Natural killer cell (primary cell): ENCODE data around the gene MBP. TPM values are rescaled to one million over a fixed set of nuclear protein-coding genes. Genes with fewer than 3 reads are reported as not detected.

ENCODE experiments used
- ATAC-seq, 3 donors: fragments of 150-1000 bp in 2 of 3; fragments of 200-7000 bp in 1 of 3; cut with Tn5 transposase; 1 replicate in 1 of 3; 2 replicates in 2 of 3; pipeline ENCODE4 v1.10.0; 2021; ENCODE audit warnings: mild to moderate bottlenecking in 2 of 3, moderate library complexity in 2 of 3
- DNase-seq, 2 donors: peaks; one replicate each; pipeline versions ENCODE4 v3.0.0 to v3.0.0-alpha.2; 2013 to 2021; ENCODE audit warnings: mixed read lengths in 1 of 2
- H3K27ac ChIP-seq: one replicate; pipeline ENCODE4 v1.5.1; 2013; ENCODE audit warnings: mild to moderate bottlenecking, low read length
- H3K27me3 ChIP-seq: one replicate; pipeline ENCODE4 v1.6.1; 2013; ENCODE audit warnings: low read length; ENCODE audit not compliant: control insufficient read depth, insufficient read depth
- H3K36me3 ChIP-seq: one replicate; pipeline ENCODE4 v1.6.1; 2013; ENCODE audit warnings: low read length; ENCODE audit not compliant: control insufficient read depth, insufficient read depth
- H3K4me1 ChIP-seq: one replicate; pipeline ENCODE4 v1.6.1; 2013; ENCODE audit warnings: low read length; ENCODE audit not compliant: control insufficient read depth, insufficient read depth
- H3K4me3 ChIP-seq: one replicate; pipeline ENCODE4 v1.5.1; 2013; ENCODE audit warnings: low read length
- H3K9me3 ChIP-seq: one replicate; pipeline ENCODE4 v1.6.1; 2013; ENCODE audit warnings: low read length; ENCODE audit not compliant: control insufficient read depth, insufficient read depth
- H3K27ac Mint-ChIP-seq, 2 donors: one replicate each; pipeline ENCODE4 v1.8.0; 2022; ENCODE audit warnings: mild to moderate bottlenecking in 2 of 2, mixed read lengths in 2 of 2, moderate library complexity in 1 of 2
- H3K27me3 Mint-ChIP-seq, 2 donors: one replicate each; pipeline ENCODE4 v1.8.0; 2022; ENCODE audit warnings: low read depth in 2 of 2, mixed read lengths in 2 of 2
- H3K36me3 Mint-ChIP-seq: one replicate; pipeline ENCODE4 v1.8.0; 2022; ENCODE audit warnings: mixed read lengths
- H3K4me1 Mint-ChIP-seq, 2 donors: one replicate each; pipeline ENCODE4 v1.8.0; 2022; ENCODE audit warnings: mixed read lengths in 2 of 2
- H3K4me3 Mint-ChIP-seq: one replicate; pipeline ENCODE4 v1.8.0; 2022; ENCODE audit warnings: mild to moderate bottlenecking, moderate library complexity, mixed read lengths
- H3K9me3 Mint-ChIP-seq, 2 donors: one replicate each; pipeline ENCODE4 v1.8.0; 2022; ENCODE audit warnings: mixed read lengths in 2 of 2
- WGBS: methylation state at CpG from one replicate; pipeline ENCODE4 v1.1.7; 2013; ENCODE audit warnings: missing lambda C conversion rate; ENCODE audit not compliant: insufficient coverage; 5-methylcytosine and 5-hydroxymethylcytosine counted together
- intact Hi-C: fragments of 100-400 bp; cut with micrococcal nuclease; formaldehyde crosslinking; loops from one replicate; pipeline ENCODE4 v1.14.2; 2022
- total RNA-seq, 4 donors: library from RNA; stranded (reverse); fragments of 120-200 nt in 1 of 4; gene quantifications; one replicate each; pipeline versions ENCODE4 v1.2.3 to v1.2.4, GENCODE V29; 2013 to 2022
- TF ChIP-seq, protein P1 (sequence below): fragments of 200-600 bp; IDR thresholded peaks from one replicate; pipeline ENCODE4 v1.8.0; 2022; ENCODE audit warnings: antibody characterized with exemption

Gene MBP
- total RNA-seq, 3 donors from 2014 or later (not counting 1 experiment from before 2014, with no cell fraction given) = 183 to 344 (median 325) TPM

DNA sequence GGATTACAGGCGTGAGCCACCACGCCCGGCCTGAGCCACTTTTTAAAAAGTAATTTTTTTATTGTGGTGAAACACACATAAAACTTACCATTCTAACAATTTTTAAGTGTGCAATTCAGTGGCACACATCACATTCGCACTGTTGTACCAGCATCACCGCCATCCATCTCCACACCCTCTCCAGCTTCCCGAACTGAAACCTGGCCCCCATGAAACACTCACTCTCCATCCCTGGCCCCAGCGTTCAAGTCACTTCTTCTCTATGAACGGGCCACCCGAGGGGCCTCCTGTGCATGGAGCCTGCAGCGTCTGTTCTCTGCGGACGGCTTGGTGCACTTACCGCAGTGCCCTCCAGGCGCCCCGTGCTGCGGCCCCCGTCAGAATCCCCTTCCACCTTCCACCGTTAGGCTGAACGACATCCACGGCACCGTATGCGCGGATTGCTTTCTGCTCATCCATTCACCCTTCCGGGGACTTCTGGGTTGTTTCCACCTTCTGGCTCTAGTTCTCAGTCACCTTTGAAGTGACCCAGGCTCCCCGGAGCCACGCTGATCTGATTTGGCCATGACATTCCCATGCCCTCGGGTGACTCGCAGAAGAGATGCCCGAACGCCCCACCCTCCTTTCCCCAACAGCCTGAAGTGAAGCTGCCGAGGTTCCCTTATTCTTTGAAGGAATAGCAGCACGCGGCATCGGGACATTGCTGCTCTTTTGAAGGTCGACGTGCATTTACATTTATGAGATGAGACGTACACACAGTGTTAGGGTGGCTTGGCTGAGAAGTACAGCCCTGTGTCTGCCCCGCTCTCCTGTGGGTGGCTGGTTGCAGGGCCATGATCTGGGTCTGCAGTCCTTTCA, 134.4 kb downstream of the MBP start:
- no peak for DNase-seq
- WGBS = 93% methylated on average over 38 of the region's 38 CpGs
- Histone ChIP-seq H3K9me3 (no peaks in the 10 kb centered on the region), H3K27ac (no peak overlapping the region), H3K27me3 (no peaks in the 10 kb centered on the region), H3K36me3 (no peaks in the 10 kb centered on the region), H3K4me3 (no peak overlapping the region), H3K4me1 (peaks cover 9% of the 10 kb centered on the region)
- ATAC-seq = no peak
- Mint-ChIP-seq H3K27ac (no peak overlapping the region), H3K36me3 (no peaks in the 10 kb centered on the region), H3K9me3 (no peaks in the 10 kb centered on the region), H3K4me3 (no peak overlapping the region), H3K27me3 (peaks cover 0 to 2% of the 10 kb centered on the region in 2 donors), H3K4me1 (peaks cover 8 to 16% of the 10 kb centered on the region in 2 donors)
- intact Hi-C loops = no loop called here
- TF ChIP-seq, protein P1, sequence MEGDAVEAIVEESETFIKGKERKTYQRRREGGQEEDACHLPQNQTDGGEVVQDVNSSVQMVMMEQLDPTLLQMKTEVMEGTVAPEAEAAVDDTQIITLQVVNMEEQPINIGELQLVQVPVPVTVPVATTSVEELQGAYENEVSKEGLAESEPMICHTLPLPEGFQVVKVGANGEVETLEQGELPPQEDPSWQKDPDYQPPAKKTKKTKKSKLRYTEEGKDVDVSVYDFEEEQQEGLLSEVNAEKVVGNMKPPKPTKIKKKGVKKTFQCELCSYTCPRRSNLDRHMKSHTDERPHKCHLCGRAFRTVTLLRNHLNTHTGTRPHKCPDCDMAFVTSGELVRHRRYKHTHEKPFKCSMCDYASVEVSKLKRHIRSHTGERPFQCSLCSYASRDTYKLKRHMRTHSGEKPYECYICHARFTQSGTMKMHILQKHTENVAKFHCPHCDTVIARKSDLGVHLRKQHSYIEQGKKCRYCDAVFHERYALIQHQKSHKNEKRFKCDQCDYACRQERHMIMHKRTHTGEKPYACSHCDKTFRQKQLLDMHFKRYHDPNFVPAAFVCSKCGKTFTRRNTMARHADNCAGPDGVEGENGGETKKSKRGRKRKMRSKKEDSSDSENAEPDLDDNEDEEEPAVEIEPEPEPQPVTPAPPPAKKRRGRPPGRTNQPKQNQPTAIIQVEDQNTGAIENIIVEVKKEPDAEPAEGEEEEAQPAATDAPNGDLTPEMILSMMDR = no peak

DNA sequence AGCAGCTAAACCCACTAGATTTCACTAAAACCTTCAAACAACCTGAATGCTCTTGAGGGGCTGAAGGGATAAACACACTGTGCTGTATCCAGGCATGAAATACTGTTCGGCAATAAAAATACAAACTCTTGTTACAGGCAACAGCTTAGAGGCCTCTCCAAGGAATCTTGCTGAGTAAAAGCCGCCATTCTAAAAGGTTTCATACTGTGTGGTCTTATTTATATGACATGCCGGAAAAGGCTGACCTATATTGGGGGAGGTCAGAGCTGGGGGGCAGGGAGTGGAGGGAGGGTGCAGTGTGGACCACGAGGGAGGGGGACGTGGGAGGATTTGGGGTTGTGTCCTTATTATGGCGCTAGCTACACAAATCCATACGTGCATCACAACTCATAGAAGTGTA, 136.2 kb downstream of the MBP start:
- H3K27ac ChIP-seq = no peak overlapping the region
- 90% methylated on average over 5 of the region's 7 CpGs for WGBS
- no peaks in the 10 kb centered on the region for H3K27me3 ChIP-seq
- no peaks in the 10 kb centered on the region for H3K36me3 ChIP-seq
- ATAC-seq (no peak), DNase-seq (no peak)
- no peaks in the 10 kb centered on the region for H3K9me3 Mint-ChIP-seq
- no peaks in the 10 kb centered on the region for H3K9me3 ChIP-seq
- TF ChIP-seq, protein P1 = no peak
- H3K4me3 Mint-ChIP-seq = no peak overlapping the region
- H3K4me1 Mint-ChIP-seq = peaks cover 7 to 12% of the 10 kb centered on the region in 2 donors
- H3K36me3 Mint-ChIP-seq = no peaks in the 10 kb centered on the region
- no peak overlapping the region for H3K27ac Mint-ChIP-seq
- peaks cover 9% of the 10 kb centered on the region for H3K4me1 ChIP-seq
- H3K27me3 Mint-ChIP-seq = peaks cover 0 to 2% of the 10 kb centered on the region in 2 donors
- no peak overlapping the region for H3K4me3 ChIP-seq
- intact Hi-C loops = no loop called here

DNA sequence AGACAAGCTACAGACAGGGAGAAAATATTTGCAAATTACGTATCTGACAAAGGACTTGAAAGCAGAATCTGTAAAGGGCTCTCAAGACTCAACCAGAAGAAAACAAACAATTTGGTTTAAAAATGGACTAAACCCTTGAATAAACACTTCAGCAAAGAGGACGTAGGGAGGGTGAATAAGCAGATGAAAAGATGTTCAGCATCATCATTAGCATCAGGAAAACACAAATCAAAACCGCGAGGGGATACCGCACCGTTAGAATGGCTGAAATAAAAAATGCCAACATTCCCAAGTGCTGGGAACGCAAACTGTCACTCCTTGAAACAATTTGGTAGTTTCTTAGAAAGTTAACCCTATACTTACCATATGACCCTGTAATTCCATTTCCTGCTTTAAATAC, 136.7 kb downstream of the MBP start:
- DNase-seq = no peak
- ATAC-seq = no peak
- no peak overlapping the region for H3K27ac ChIP-seq
- no peak overlapping the region for H3K4me3 ChIP-seq
- H3K27ac Mint-ChIP-seq = no peak overlapping the region
- no peaks in the 10 kb centered on the region for H3K36me3 Mint-ChIP-seq
- TF ChIP-seq, protein P1 = no peak
- H3K27me3 ChIP-seq = no peaks in the 10 kb centered on the region
- H3K27me3 Mint-ChIP-seq = peaks cover 0 to 2% of the 10 kb centered on the region in 2 donors
- H3K9me3 Mint-ChIP-seq = no peaks in the 10 kb centered on the region
- peaks cover 5% of the 10 kb centered on the region for H3K4me1 ChIP-seq
- WGBS = 88% methylated on average over 7 of the region's 7 CpGs
- no peaks in the 10 kb centered on the region for H3K9me3 ChIP-seq
- no peak overlapping the region for H3K4me3 Mint-ChIP-seq
- peaks cover 9 to 12% of the 10 kb centered on the region in 2 donors for H3K4me1 Mint-ChIP-seq
- intact Hi-C loops = no loop called here
- no peaks in the 10 kb centered on the region for H3K36me3 ChIP-seq
